Activated naive CD8-positive, alpha-beta T cell treated with anti-CD3 and anti-CD28 coated beads for 36 hours (primary cell): ENCODE measurements around the gene GPA33. TPM values are rescaled to one million over a fixed set of nuclear protein-coding genes. Genes with fewer than 3 reads are reported as not detected.

Experiments
- DNase-seq: peaks from one replicate; pipeline ENCODE4 v3.0.0; 2021
- H3K27ac Mint-ChIP-seq: one replicate; pipeline ENCODE4 v1.8.0; 2022; ENCODE audit warnings: mild to moderate bottlenecking, moderate library complexity, mixed read lengths
- H3K27me3 Mint-ChIP-seq: one replicate; pipeline ENCODE4 v1.8.0; 2022; ENCODE audit warnings: mild to moderate bottlenecking, mixed read lengths
- H3K36me3 Mint-ChIP-seq: one replicate; pipeline ENCODE4 v1.8.0; 2021; ENCODE audit warnings: mild to moderate bottlenecking, mixed read lengths
- H3K4me1 Mint-ChIP-seq: one replicate; pipeline ENCODE4 v1.8.0; 2021; ENCODE audit warnings: mixed read lengths
- H3K4me3 Mint-ChIP-seq: one replicate; pipeline ENCODE4 v1.8.0; 2022; ENCODE audit warnings: mild to moderate bottlenecking, moderate library complexity, mixed read lengths
- H3K9me3 Mint-ChIP-seq: one replicate; pipeline ENCODE4 v1.8.0; 2022; ENCODE audit warnings: mixed read lengths
- total RNA-seq, 2 experiments: library from RNA; stranded (reverse); gene quantifications; one replicate each; pipeline ENCODE4 v1.2.3, GENCODE V29; 2021

GPA33 gene
- total RNA-seq, 2 experiments from 2014 or later, result not detected

DNA sequence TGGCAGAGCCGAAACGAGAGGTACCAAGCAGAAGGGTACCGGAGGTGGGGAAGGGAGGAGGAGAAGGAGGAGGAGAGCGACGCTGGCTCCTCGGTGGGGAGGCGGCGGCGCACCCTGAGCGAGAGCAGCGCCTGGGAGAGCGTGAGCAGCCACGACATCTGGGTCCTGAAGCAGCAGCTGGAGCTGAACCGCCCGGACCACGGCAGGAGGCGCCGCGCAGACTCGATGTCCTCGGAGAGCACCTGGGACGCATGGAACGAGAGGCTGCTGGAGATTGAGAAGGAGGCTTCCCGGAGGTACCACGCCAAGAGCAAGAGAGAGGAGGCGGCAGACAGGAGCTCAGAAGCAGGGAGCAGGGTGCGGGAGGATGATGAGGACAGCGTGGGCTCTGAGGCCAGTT, 36.1 kb upstream of the GPA33 start:
- H3K4me3 Mint-ChIP-seq, result no peak overlapping the region
- peaks cover 2% of the 10 kb centered on the region for H3K4me1 Mint-ChIP-seq
- no peaks in the 10 kb centered on the region for H3K36me3 Mint-ChIP-seq
- peaks cover 10% of the 10 kb centered on the region for H3K27me3 Mint-ChIP-seq
- H3K27ac Mint-ChIP-seq, result no peak overlapping the region
- DNase-seq, result no peak
- H3K9me3 Mint-ChIP-seq, result no peaks in the 10 kb centered on the region

- Mint-ChIP-seq H3K9me3 (no peaks in the 10 kb centered on the region), H3K36me3 (no peaks in the 10 kb centered on the region), H3K27ac (no peak overlapping the region), H3K4me3 (no peak overlapping the region), H3K27me3 (peaks cover 3% of the 10 kb centered on the region), H3K4me1 (peaks cover 2% of the 10 kb centered on the region)
- no peak for DNase-seq
These were observed 32.4 kb upstream of the GPA33 start for GRCh38 chr1:167122568-167122967.

- no peak for DNase-seq
- no peaks in the 10 kb centered on the region for H3K9me3 Mint-ChIP-seq
- no peak overlapping the region for H3K27ac Mint-ChIP-seq
- H3K4me3 Mint-ChIP-seq, result peak overlapping the region; percentile 35
- no peaks in the 10 kb centered on the region for H3K36me3 Mint-ChIP-seq
- peaks cover 3% of the 10 kb centered on the region for H3K27me3 Mint-ChIP-seq
- H3K4me1 Mint-ChIP-seq, result peaks cover 2% of the 10 kb centered on the region
These were observed 31.9 kb upstream of the GPA33 start for GRCh38 chr1:167122121-167122480.

DNA sequence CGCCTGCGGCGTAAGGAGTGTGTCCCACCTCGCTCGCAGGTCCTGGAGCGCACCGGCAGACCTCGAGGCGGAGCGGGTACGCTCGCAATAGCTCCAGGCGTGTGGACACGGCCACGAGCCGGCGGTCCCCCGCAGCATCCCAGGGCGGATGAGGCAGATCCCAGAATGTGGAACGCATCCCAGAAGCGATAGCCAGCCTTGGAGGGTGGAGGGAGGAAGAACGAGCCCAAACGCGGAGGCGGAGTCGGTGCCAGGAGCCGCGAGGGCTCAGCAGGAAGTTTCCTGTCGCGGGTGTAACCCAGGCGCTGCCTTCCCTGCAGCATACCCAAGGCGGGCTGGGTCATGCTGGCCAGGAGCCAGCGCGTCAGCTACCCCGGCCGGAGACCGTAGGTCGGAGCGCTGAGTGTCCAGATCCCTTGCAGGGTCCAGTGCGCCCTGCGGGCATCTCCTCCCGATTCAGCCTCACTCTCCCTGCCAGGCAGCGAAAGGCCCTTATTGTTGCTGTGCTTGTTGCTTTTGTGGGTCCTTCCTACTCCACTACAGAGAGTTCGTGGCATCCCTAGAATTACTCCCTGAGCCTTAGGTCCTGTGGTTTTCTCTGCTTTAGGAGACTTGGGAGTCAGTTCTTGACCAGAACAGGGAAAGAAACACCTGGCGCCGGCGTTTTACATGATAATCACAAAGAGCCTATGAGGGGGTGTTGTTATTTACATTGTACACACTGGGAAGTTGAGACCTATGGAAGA, 31.4 kb upstream of the GPA33 start:
- peak overlapping the region; percentile 69 for H3K4me3 Mint-ChIP-seq
- H3K4me1 Mint-ChIP-seq, result peaks cover 2% of the 10 kb centered on the region
- DNase-seq, result peak; percentile 24
- H3K9me3 Mint-ChIP-seq, result no peaks in the 10 kb centered on the region
- H3K36me3 Mint-ChIP-seq, result no peaks in the 10 kb centered on the region
- no peak overlapping the region for H3K27ac Mint-ChIP-seq
- H3K27me3 Mint-ChIP-seq, result peaks cover 3% of the 10 kb centered on the region

- Mint-ChIP-seq H3K9me3 (no peaks in the 10 kb centered on the region), H3K4me3 (peak overlapping the region; percentile 69), H3K27ac (no peak overlapping the region), H3K4me1 (peaks cover 2% of the 10 kb centered on the region), H3K36me3 (no peaks in the 10 kb centered on the region), H3K27me3 (peaks cover 3% of the 10 kb centered on the region)
- no peak for DNase-seq
These were observed 30.7 kb upstream of the GPA33 start for GRCh38 chr1:167120899-167121298.

DNA sequence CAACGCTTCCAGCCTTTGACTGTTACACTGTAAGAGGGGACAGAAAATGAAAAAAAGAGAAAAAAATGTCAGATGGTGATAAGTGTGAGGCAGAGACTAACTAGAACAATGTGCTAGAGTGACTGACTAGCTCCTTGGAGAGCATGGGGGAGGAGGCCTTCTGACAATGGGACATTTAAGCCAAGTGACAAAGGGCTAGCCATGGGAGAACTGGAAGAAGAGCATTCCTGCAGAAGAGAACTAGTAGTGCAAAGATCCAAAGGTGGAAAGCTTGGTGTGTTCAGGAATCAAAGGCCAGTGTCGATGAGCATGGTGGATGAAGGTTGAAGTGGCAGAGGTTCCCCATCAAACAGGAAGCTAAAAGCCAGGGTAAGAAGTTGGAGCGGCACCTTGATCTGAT, 29.5 kb upstream of the GPA33 start:
- H3K27me3 Mint-ChIP-seq, result no peaks in the 10 kb centered on the region
- no peak overlapping the region for H3K27ac Mint-ChIP-seq
- H3K36me3 Mint-ChIP-seq, result no peaks in the 10 kb centered on the region
- H3K4me1 Mint-ChIP-seq, result peaks cover 2% of the 10 kb centered on the region
- no peak overlapping the region for H3K4me3 Mint-ChIP-seq
- no peaks in the 10 kb centered on the region for H3K9me3 Mint-ChIP-seq
- no peak for DNase-seq

DNA sequence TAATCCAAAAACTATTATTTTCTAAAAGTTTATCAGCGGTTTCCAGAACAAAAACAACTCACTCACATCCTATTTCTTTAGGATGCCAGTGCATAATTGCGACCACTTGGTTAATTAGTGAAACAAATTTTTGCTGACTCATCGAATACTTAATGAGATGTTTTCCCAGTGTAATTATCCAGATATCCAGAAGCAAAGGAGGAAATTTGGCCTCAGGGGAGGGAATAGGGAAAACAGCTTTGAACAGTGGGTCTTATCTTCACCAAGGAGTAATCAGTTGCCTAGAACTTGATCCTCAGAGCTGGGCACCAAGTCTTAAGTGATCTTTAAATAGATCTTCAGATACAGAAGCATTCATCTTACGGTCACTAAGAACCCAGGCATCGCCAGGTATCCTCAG, 28.0 kb upstream of the GPA33 start:
- no peaks in the 10 kb centered on the region for H3K27me3 Mint-ChIP-seq

DNA sequence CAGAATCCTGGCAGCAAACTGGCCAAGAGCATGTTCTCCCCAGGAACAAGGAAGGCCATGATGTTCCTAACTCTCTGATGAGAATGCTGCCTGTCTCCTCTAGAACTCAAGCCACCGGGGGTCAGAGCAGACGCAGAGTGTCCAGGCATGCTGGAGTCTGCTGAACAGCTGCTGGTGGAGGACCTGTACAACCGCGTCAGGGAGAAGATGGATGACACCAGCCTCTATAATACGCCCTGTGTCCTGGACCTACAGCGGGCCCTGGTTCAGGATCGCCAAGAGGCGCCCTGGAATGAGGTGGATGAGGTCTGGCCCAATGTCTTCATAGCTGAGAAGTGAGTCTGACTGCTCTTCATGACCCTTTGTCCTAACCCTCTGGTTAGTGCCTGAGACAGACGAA, 27.0 kb upstream of the GPA33 start:
- H3K27ac Mint-ChIP-seq, result no peak overlapping the region
- no peak overlapping the region for H3K4me3 Mint-ChIP-seq
- peaks cover 2% of the 10 kb centered on the region for H3K4me1 Mint-ChIP-seq
- no peaks in the 10 kb centered on the region for H3K27me3 Mint-ChIP-seq
- no peaks in the 10 kb centered on the region for H3K36me3 Mint-ChIP-seq
- DNase-seq, result no peak
- H3K9me3 Mint-ChIP-seq, result no peaks in the 10 kb centered on the region

More for the DNA sequence above, 28.0 kb upstream of the GPA33 start:
- Mint-ChIP-seq H3K4me3 (no peak overlapping the region), H3K36me3 (no peaks in the 10 kb centered on the region), H3K9me3 (no peaks in the 10 kb centered on the region), H3K27ac (no peak overlapping the region), H3K4me1 (peaks cover 2% of the 10 kb centered on the region)
- DNase-seq, result no peak

DNA sequence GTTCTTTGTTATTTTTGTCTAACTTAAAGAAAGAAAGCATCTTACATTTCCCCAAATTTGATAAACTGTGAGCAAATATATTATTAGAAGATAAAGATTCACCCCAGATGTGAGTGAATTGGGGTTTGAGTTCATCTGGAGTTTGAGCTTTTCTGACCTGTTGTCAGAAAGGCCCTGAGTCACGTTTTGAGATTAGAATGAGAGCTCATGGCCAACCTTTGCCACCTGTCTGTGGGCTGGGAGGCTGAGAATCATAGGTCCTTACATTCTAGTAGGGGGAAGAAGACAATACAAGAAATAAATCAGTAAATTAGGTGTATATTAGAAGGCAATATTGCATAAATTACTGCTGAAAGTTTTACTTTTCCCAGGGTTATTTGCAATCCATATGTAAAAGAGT, 26.0 kb upstream of the GPA33 start:
- no peak overlapping the region for H3K4me3 Mint-ChIP-seq
- H3K36me3 Mint-ChIP-seq, result no peaks in the 10 kb centered on the region
- no peaks in the 10 kb centered on the region for H3K27me3 Mint-ChIP-seq
- no peak overlapping the region for H3K27ac Mint-ChIP-seq
- DNase-seq, result no peak
- peaks cover under 1% of the 10 kb centered on the region for H3K4me1 Mint-ChIP-seq
- H3K9me3 Mint-ChIP-seq, result peaks cover 3% of the 10 kb centered on the region

- Mint-ChIP-seq H3K27ac (no peak overlapping the region), H3K36me3 (no peaks in the 10 kb centered on the region)
- no peak for DNase-seq
These were observed 25.5 kb upstream of the GPA33 start for GRCh38 chr1:167115655-167116054.

GRCh38 chr1:167114725-167115124, 24.5 kb upstream of the GPA33 start:
- peaks cover 15% of the 10 kb centered on the region for H3K4me1 Mint-ChIP-seq
- no peak for DNase-seq
- H3K27ac Mint-ChIP-seq, result no peak overlapping the region
- no peaks in the 10 kb centered on the region for H3K27me3 Mint-ChIP-seq
- peaks cover 3% of the 10 kb centered on the region for H3K36me3 Mint-ChIP-seq
- H3K9me3 Mint-ChIP-seq, result peaks cover 14% of the 10 kb centered on the region
- no peak overlapping the region for H3K4me3 Mint-ChIP-seq

More at GRCh38 chr1:167115655-167116054, 25.5 kb upstream of the GPA33 start:
- Mint-ChIP-seq H3K9me3 (peaks cover 8% of the 10 kb centered on the region), H3K27me3 (no peaks in the 10 kb centered on the region), H3K4me3 (no peak overlapping the region), H3K4me1 (peaks cover 5% of the 10 kb centered on the region)

- H3K4me1 Mint-ChIP-seq, result peaks cover 26% of the 10 kb centered on the region
- no peaks in the 10 kb centered on the region for H3K27me3 Mint-ChIP-seq
- peaks cover 3% of the 10 kb centered on the region for H3K36me3 Mint-ChIP-seq
- no peak for DNase-seq
- peaks cover 16% of the 10 kb centered on the region for H3K9me3 Mint-ChIP-seq
- H3K27ac Mint-ChIP-seq, result no peak overlapping the region
- H3K4me3 Mint-ChIP-seq, result no peak overlapping the region
These were observed 21.9 kb upstream of the GPA33 start for GRCh38 chr1:167111868-167112709.

DNA sequence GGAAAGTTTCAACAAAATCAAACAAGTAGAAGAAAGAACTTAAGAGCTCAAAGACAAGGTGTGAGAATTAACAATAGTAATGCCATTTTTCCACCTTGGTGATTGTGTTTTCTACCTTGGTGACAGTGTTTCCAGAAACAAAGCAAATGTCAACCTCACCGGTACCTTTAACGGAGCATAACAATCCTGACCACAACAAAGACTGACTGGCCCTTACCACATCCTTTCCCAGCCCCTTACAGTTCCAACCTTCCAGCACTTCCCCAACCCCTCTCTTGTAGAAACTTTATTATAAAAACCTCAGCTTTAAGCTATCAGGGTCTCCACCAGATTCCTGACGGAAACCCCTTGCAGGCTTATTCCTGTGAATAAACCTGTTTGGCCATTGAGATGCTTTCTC, 20.4 kb upstream of the GPA33 start:
- DNase-seq, result peak; percentile 43
- Mint-ChIP-seq H3K4me1 (peaks cover 30% of the 10 kb centered on the region), H3K4me3 (no peak overlapping the region), H3K36me3 (peaks cover 3% of the 10 kb centered on the region), H3K27ac (peak overlapping the region; percentile 30), H3K9me3 (peaks cover 16% of the 10 kb centered on the region), H3K27me3 (no peaks in the 10 kb centered on the region)

DNA sequence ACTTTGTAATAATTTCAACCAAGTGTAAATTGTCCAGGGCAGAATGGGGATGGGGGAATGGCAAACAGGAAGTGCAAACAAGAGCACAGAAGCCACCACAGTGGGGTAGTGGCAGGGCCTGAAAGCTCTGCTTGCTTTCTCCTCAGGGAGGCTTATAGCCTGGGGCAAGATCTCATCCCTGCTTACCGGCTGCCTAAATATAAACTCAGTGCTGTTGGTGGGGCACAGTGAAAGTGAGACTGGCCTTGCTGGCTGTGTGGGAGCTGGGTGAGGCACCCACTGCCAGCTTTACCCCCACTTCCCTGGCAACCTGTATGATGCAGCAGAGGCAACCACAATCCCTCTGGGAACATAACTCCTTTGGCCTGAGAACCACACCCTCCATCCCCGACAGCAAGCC, 18.9 kb upstream of the GPA33 start:
- Mint-ChIP-seq H3K9me3 (peaks cover 16% of the 10 kb centered on the region), H3K4me3 (no peak overlapping the region), H3K4me1 (peaks cover 41% of the 10 kb centered on the region), H3K36me3 (peaks cover 3% of the 10 kb centered on the region), H3K27me3 (no peaks in the 10 kb centered on the region), H3K27ac (no peak overlapping the region)
- DNase-seq, result no peak

DNA sequence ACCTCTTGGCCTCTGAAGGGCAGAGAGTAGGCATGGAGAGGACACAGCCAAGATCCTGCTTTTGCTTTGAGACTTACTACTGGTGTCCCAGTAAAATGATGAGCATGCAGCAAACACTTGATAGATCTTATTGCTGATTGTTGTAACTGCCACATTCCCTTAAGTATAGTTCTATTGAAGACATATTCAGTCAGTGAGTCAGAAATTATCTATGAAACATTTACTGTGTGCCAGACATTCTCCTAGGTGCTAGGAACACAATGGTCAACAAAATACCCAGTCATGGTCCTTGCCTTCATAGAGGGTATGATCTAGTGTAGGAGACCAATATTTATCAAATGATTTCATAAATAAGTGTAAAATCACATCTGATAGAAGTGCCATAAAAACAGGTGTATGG, 17.3 kb upstream of the GPA33 start:
- H3K27ac Mint-ChIP-seq, result no peak overlapping the region
- H3K36me3 Mint-ChIP-seq, result peaks cover 3% of the 10 kb centered on the region
- peaks cover 56% of the 10 kb centered on the region for H3K4me1 Mint-ChIP-seq
- no peak overlapping the region for H3K4me3 Mint-ChIP-seq
- DNase-seq, result no peak
- peaks cover 16% of the 10 kb centered on the region for H3K9me3 Mint-ChIP-seq
- H3K27me3 Mint-ChIP-seq, result no peaks in the 10 kb centered on the region

- H3K4me3 Mint-ChIP-seq, result no peak overlapping the region
- H3K36me3 Mint-ChIP-seq, result peaks cover 3% of the 10 kb centered on the region
- H3K9me3 Mint-ChIP-seq, result peaks cover 12% of the 10 kb centered on the region
- peaks cover 55% of the 10 kb centered on the region for H3K4me1 Mint-ChIP-seq
- no peak for DNase-seq
- no peaks in the 10 kb centered on the region for H3K27me3 Mint-ChIP-seq
- H3K27ac Mint-ChIP-seq, result no peak overlapping the region
These were observed 15.9 kb upstream of the GPA33 start for GRCh38 chr1:167106119-167106461.
